Prostate gland (tissue), 2 donors: ENCODE measurements around the gene RAB40A.

Experiments used
- POLR2AphosphoS5 ChIP-seq: sonication (generic); formaldehyde crosslinking; IDR thresholded peaks from one replicate; pipeline ENCODE4 v1.6.1; 2017; ENCODE audit warnings: antibody characterized with exemption
- TF ChIP-seq, protein P1 (sequence below), 4 experiments: fragments of 200-600 bp in 2 of 4; fragments of 450-650 bp in 2 of 4; sonication (generic) in 2 of 4; IDR thresholded peaks; 1 replicate in 3 of 4; 2 replicates in 1 of 4; pipeline ENCODE4 v1.5.1; 2016 to 2019; ENCODE audit warnings: antibody characterized with exemption in 4 of 4, mild to moderate bottlenecking in 2 of 4, moderate library complexity in 2 of 4

DNA sequence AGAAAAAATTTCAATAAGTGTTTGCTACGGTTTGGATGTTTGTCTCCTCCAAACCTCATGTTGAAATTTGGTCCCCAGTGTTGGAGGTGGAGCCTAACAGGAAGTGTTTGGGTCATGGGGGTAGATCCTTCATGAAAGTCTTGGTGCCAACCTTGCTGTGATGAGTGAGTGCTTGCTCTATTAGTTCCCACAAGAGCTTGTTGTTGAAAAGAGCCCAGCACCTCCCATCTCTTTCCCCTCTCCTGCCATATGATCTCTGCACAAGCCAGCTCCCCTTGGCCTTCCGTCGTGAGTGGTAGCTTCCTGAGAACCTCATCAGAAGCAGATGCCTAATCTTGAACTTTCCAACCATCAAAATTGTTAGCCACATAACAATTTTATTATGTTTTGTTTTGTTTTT is 10.3 kb upstream of the RAB40A start:
- TF ChIP-seq POLR2AphosphoS5: no peak
- TF ChIP-seq, protein P1, sequence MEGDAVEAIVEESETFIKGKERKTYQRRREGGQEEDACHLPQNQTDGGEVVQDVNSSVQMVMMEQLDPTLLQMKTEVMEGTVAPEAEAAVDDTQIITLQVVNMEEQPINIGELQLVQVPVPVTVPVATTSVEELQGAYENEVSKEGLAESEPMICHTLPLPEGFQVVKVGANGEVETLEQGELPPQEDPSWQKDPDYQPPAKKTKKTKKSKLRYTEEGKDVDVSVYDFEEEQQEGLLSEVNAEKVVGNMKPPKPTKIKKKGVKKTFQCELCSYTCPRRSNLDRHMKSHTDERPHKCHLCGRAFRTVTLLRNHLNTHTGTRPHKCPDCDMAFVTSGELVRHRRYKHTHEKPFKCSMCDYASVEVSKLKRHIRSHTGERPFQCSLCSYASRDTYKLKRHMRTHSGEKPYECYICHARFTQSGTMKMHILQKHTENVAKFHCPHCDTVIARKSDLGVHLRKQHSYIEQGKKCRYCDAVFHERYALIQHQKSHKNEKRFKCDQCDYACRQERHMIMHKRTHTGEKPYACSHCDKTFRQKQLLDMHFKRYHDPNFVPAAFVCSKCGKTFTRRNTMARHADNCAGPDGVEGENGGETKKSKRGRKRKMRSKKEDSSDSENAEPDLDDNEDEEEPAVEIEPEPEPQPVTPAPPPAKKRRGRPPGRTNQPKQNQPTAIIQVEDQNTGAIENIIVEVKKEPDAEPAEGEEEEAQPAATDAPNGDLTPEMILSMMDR (IDR thresholded peaks at IDR 0.05): no peak
